Uterus (tissue), 4 donors: ENCODE measurements around the gene MTCL1. TPM values are rescaled to one million over a fixed set of nuclear protein-coding genes. Genes with fewer than 3 reads are reported as not detected.

Experiments used
- DNase-seq, 2 donors: peaks; one replicate each; pipeline ENCODE4 v3.0.0-alpha.2; 2019 to 2020
- H3K27ac ChIP-seq, 2 donors: fragments of 200-600 bp; sonication (generic); 1 replicate in 1 of 2; 2 replicates in 1 of 2; pipeline ENCODE4 v1.5.1; 2016 to 2018
- H3K27me3 ChIP-seq, 2 donors: fragments of 200-600 bp; sonication (generic); one replicate each; pipeline ENCODE4 v1.5.1; 2018 to 2019; ENCODE audit warnings: control low read depth in 1 of 2
- H3K36me3 ChIP-seq, 2 donors: fragments of 200-600 bp; sonication (generic); one replicate each; pipeline ENCODE4 v1.5.1; 2019; ENCODE audit warnings: control low read depth in 1 of 2
- H3K4me1 ChIP-seq, 2 donors: fragments of 200-600 bp; sonication (generic); one replicate each; pipeline ENCODE4 v1.5.1; 2018 to 2019; ENCODE audit warnings: control low read depth in 1 of 2
- H3K4me3 ChIP-seq, 2 donors: fragments of 200-600 bp; sonication (generic); 1 replicate in 1 of 2; 2 replicates in 1 of 2; pipeline ENCODE4 v1.5.1; 2018 to 2019; ENCODE audit warnings: mild to moderate bottlenecking in 1 of 2
- H3K9me3 ChIP-seq, 2 donors: fragments of 200-600 bp; sonication (generic); one replicate each; pipeline ENCODE4 v1.5.1; 2019; ENCODE audit warnings: control low read depth in 1 of 2
- CTCF ChIP-seq, 4 experiments: fragments of 200-600 bp in 2 of 4; fragments of 450-650 bp in 2 of 4; sonication (generic) in 2 of 4; IDR thresholded peaks; one replicate each; pipeline ENCODE4 v1.5.1; 2016 to 2019; ENCODE audit warnings: antibody characterized with exemption in 4 of 4, mild to moderate bottlenecking in 2 of 4, moderate library complexity in 1 of 4
- POLR2A ChIP-seq, 2 donors: fragments of 450-650 bp; IDR thresholded peaks; one replicate each; pipeline ENCODE4 v1.6.1; 2016; ENCODE audit warnings: antibody characterized with exemption in 2 of 2, mild to moderate bottlenecking in 1 of 2, moderate library complexity in 1 of 2
- intact Hi-C: fragments of 100-400 bp; cut with DNase I; formaldehyde crosslinking; loops from one replicate; pipeline ENCODE4 v1.15.1; 2023; ENCODE audit warnings: low total_unique reads
- total RNA-seq, 4 donors: library from RNA; depleted of rRNA in 3 of 4; stranded (reverse); fragments of >200 nt in 3 of 4; gene quantifications; one replicate each; pipeline versions ENCODE4 v1.1.0 to v1.2.4, GENCODE V29; 2014 to 2023
- donor health status: DM: yes; HTN: yes; CAD: no.

MTCL1 gene
- total RNA-seq, 4 donors from 2014 or later = 8.8 to 25.9 (median 11.0) TPM; not detected in 1

GRCh38 chr18:8662560-8663255, 42.6 kb upstream of the MTCL1 start:
- TF ChIP-seq POLR2A (IDR thresholded peaks at IDR 0.05) (no peak), CTCF (IDR thresholded peaks at IDR 0.05) (no peak)
- Histone ChIP-seq H3K4me1 (no peaks in the 10 kb centered on the region), H3K27me3 (no peaks in the 10 kb centered on the region), H3K27ac (no peak overlapping the region), H3K4me3 (no peak overlapping the region), H3K9me3 (no peaks in the 10 kb centered on the region), H3K36me3 (no peaks in the 10 kb centered on the region)
- intact Hi-C loops = no loop called here
- no peak for DNase-seq

- DNase-seq = no peak
Observed at GRCh38 chr18:8667846-8668245, 37.5 kb upstream of the MTCL1 start.

GRCh38 chr18:8668381-8668780, 37.0 kb upstream of the MTCL1 start:
- Histone ChIP-seq H3K27ac (no peak overlapping the region), H3K4me1 (no peaks in the 10 kb centered on the region), H3K27me3 (no peaks in the 10 kb centered on the region), H3K4me3 (no peak overlapping the region), H3K36me3 (no peaks in the 10 kb centered on the region), H3K9me3 (no peaks in the 10 kb centered on the region)
- no peak for DNase-seq
- intact Hi-C loops = no loop called here
- TF ChIP-seq CTCF (IDR thresholded peaks at IDR 0.05) (no peak), POLR2A (IDR thresholded peaks at IDR 0.05) (no peak)

More at GRCh38 chr18:8667846-8668245, 37.5 kb upstream of the MTCL1 start:
- Histone ChIP-seq H3K27ac (no peak overlapping the region), H3K4me3 (no peak overlapping the region), H3K4me1 (no peaks in the 10 kb centered on the region), H3K36me3 (no peaks in the 10 kb centered on the region), H3K9me3 (no peaks in the 10 kb centered on the region), H3K27me3 (no peaks in the 10 kb centered on the region)
- intact Hi-C loops = no loop called here
- no peak for TF ChIP-seq POLR2A (IDR thresholded peaks at IDR 0.05)
- no peak for TF ChIP-seq CTCF (IDR thresholded peaks at IDR 0.05)

GRCh38 chr18:8669571-8669970, 35.8 kb upstream of the MTCL1 start:
- no peaks in the 10 kb centered on the region for H3K36me3 ChIP-seq
- DNase-seq = no peak
- H3K4me1 ChIP-seq = no peaks in the 10 kb centered on the region
- H3K9me3 ChIP-seq = no peaks in the 10 kb centered on the region
- H3K27ac ChIP-seq = no peak overlapping the region
- intact Hi-C loops = no loop called here
- no peaks in the 10 kb centered on the region for H3K27me3 ChIP-seq
- no peak overlapping the region for H3K4me3 ChIP-seq
- TF ChIP-seq POLR2A (IDR thresholded peaks at IDR 0.05) (no peak), CTCF (IDR thresholded peaks at IDR 0.05) (no peak)

GRCh38 chr18:8673256-8674209, 31.8 kb upstream of the MTCL1 start:
- H3K9me3 ChIP-seq = no peaks in the 10 kb centered on the region
- no peaks in the 10 kb centered on the region for H3K27me3 ChIP-seq
- no peaks in the 10 kb centered on the region for H3K36me3 ChIP-seq
- no peak overlapping the region for H3K4me3 ChIP-seq
- DNase-seq = no peak
- intact Hi-C loops = no loop called here
- no peak overlapping the region for H3K27ac ChIP-seq
- no peaks in the 10 kb centered on the region for H3K4me1 ChIP-seq
- TF ChIP-seq POLR2A (IDR thresholded peaks at IDR 0.05) (no peak), CTCF (IDR thresholded peaks at IDR 0.05) (no peak)
